GM13976 (cell line): ENCODE data around the gene NOTCH4.

Experiments used
- DNase-seq: peaks from one replicate; pipeline ENCODE4 v3.0.0; 2012; ENCODE audit warnings: low spot score
- CTCF ChIP-seq: IDR thresholded peaks from 2 replicates; pipeline ENCODE4 v1.5.1; 2012; ENCODE audit warnings: borderline replicate concordance, mild to moderate bottlenecking; ENCODE audit not compliant: insufficient read depth; ENCODE audit errors: extremely low read depth, missing control alignments, control extremely low read depth
- in situ Hi-C: fragments of 300-500 bp; cut with MboI; formaldehyde crosslinking; loops from one replicate; pipeline ENCODE4 v1.12.0; 2022; ENCODE audit warnings: low sequenced_read_pairs, mixed read lengths, inconsistent platforms; ENCODE audit not compliant: unreplicated experiment

The NOTCH4 gene

GRCh38 chr6:32175711-32176475, 48.0 kb downstream of the NOTCH4 start, which contains the start of gene AGPAT1:
TSS of gene AGPAT1 (minus strand) at chr6:32176084. CDS start at chr6:32171496, 4,588 bp downstream.
- in situ Hi-C loops: no loop called here
- no peak for TF ChIP-seq CTCF
- DNase-seq: peak; percentile 99

GRCh38 chr6:32175322-32175710, 48.6 kb downstream of the NOTCH4 start:
- no peak for DNase-seq
- no peak for TF ChIP-seq CTCF
- in situ Hi-C loops: no loop called here

GRCh38 chr6:32174416-32174815, 49.5 kb downstream of the NOTCH4 start:
- in situ Hi-C loops: no loop called here
- no peak for TF ChIP-seq CTCF
- DNase-seq: no peak

GRCh38 chr6:32173051-32173727, 50.7 kb downstream of the NOTCH4 start:
- no peak for TF ChIP-seq CTCF
- in situ Hi-C loops: no loop called here
- no peak for DNase-seq

GRCh38 chr6:32171234-32171633, 52.6 kb downstream of the NOTCH4 start:
- TF ChIP-seq CTCF: no peak
- DNase-seq: no peak
- in situ Hi-C loops: no loop called here

GRCh38 chr6:32170294-32170693, 53.6 kb downstream of the NOTCH4 start:
- DNase-seq: no peak
- in situ Hi-C loops: no loop called here
- no peak for TF ChIP-seq CTCF
